Measurements from ENCODE around the gene ODAD2.

Gene ODAD2

GRCh38 chr10:27833792-27834191 is 165.1 kb downstream of the ODAD2 start:
- DNase-seq, result no peak

- no peak for DNase-seq
Observed at GRCh38 chr10:27832826-27833225, 166.1 kb downstream of the ODAD2 start.

- no peak for DNase-seq
Observed at GRCh38 chr10:27826369-27826768, 172.5 kb downstream of the ODAD2 start.

- no peak for DNase-seq
Observed at GRCh38 chr10:27822301-27822700, 176.6 kb downstream of the ODAD2 start.

- DNase-seq, result no peak
Observed at GRCh38 chr10:27820637-27821036, 178.2 kb downstream of the ODAD2 start.

- no peak for DNase-seq
Observed at GRCh38 chr10:27819781-27820531, 178.9 kb downstream of the ODAD2 start.

GRCh38 chr10:27816320-27816719 is 182.6 kb downstream of the ODAD2 start:
- DNase-seq, result no peak

- no peak for DNase-seq
Observed at GRCh38 chr10:27815846-27816245, 183.0 kb downstream of the ODAD2 start.

GRCh38 chr10:27815261-27815660 is 183.6 kb downstream of the ODAD2 start:
- no peak for DNase-seq

- DNase-seq, result no peak
Observed at GRCh38 chr10:27805180-27805579, 193.7 kb downstream of the ODAD2 start.

GRCh38 chr10:27804136-27804535 is 194.7 kb downstream of the ODAD2 start:
- no peak for DNase-seq

GRCh38 chr10:27801171-27801785 is 197.6 kb downstream of the ODAD2 start:
- DNase-seq, result no peak

- no peak for DNase-seq
Observed at GRCh38 chr10:27799046-27799445, 199.8 kb downstream of the ODAD2 start.

GRCh38 chr10:27794157-27794556 is 204.7 kb downstream of the ODAD2 start:
- no peak for DNase-seq

- DNase-seq, result no peak
Observed at GRCh38 chr10:27792216-27792615, 206.7 kb downstream of the ODAD2 start.

GRCh38 chr10:27784272-27784671 is 214.6 kb downstream of the ODAD2 start:
- no peak for DNase-seq

GRCh38 chr10:27783660-27784059 is 215.2 kb downstream of the ODAD2 start:
- peak; percentile 24 for DNase-seq

- DNase-seq, result no peak
Observed at GRCh38 chr10:27779462-27780015, 219.3 kb downstream of the ODAD2 start.

- no peak for DNase-seq
Observed at GRCh38 chr10:27774831-27775230, 224.0 kb downstream of the ODAD2 start.

GRCh38 chr10:27771231-27771630 is 227.6 kb downstream of the ODAD2 start:
- no peak for DNase-seq

GRCh38 chr10:27770181-27770580 is 228.7 kb downstream of the ODAD2 start:
- DNase-seq, result no peak

Data from CD4-positive, alpha-beta T cell treated with Interleukin-21 for 1 hour (primary cell).